ENCODE data around the gene IQUB.

GRCh38 chr7:123571187-123571586 is 36.8 kb upstream of the IQUB start:
- TF ChIP-seq POLR2AphosphoS5 (IDR thresholded peaks at IDR 0.05) (no peak), CTCF (IDR thresholded peaks at IDR 0.05) (no peak)

Measured in esophagus muscularis mucosa (tissue), 3 donors.